C4-2B (cell line): ENCODE data around the gene OSTN.

Source experiments
- CTCF ChIP-seq: fragments of 450-650 bp; conservative IDR thresholded peaks from 2 replicates; pipeline ENCODE4 v1.5.1; 2017; ENCODE audit warnings: mild to moderate bottlenecking
- ZFX ChIP-seq: fragments of 450-650 bp; IDR thresholded peaks from 2 replicates; pipeline ENCODE4 v1.6.1; 2017

- no peak for TF ChIP-seq CTCF
- no peak for TF ChIP-seq ZFX
Observed at GRCh38 chr3:191280111-191280510, 81.1 kb downstream of the OSTN start.
